Neutrophil (primary cell): ENCODE data around the gene ADAMTS13.

ENCODE experiments used
- H3K27ac ChIP-seq: fragments of 200-600 bp; sonication (generic); 2 replicates; pipeline ENCODE4 v1.5.1; 2016; ENCODE audit warnings: mild to moderate bottlenecking, moderate library complexity
- H3K27me3 ChIP-seq: fragments of 200-600 bp; sonication (generic); 2 replicates; pipeline ENCODE4 v1.6.0; 2016; ENCODE audit warnings: mild to moderate bottlenecking
- H3K36me3 ChIP-seq: fragments of 200-600 bp; sonication (generic); 2 replicates; pipeline ENCODE4 v1.5.1; 2017
- H3K4me1 ChIP-seq, 2 experiments: fragments of 200-600 bp in 1 of 2; sonication (generic) in 1 of 2; 1 replicate in 1 of 2; 2 replicates in 1 of 2; pipeline versions ENCODE4 v1.5.1 to v1.6.1; 2013 to 2016; ENCODE audit warnings: low read depth in 1 of 2, low read length in 1 of 2, mild to moderate bottlenecking in 1 of 2, moderate library complexity in 1 of 2; ENCODE audit not compliant: control insufficient read depth in 1 of 2, insufficient read depth in 1 of 2
- H3K4me3 ChIP-seq, 2 experiments: fragments of 200-600 bp in 1 of 2; sonication (generic) in 1 of 2; 1 replicate in 1 of 2; 2 replicates in 1 of 2; pipeline ENCODE4 v1.5.1; 2013 to 2016; ENCODE audit warnings: low read depth in 1 of 2, low read length in 1 of 2, mild to moderate bottlenecking in 1 of 2, moderate library complexity in 1 of 2
- H3K9me3 ChIP-seq: fragments of 200-600 bp; sonication (generic); 2 replicates; pipeline ENCODE4 v1.5.1; 2016
- CTCF ChIP-seq: fragments of 200-600 bp; sonication (generic); IDR thresholded peaks from 2 replicates; pipeline ENCODE4 v1.5.1; 2016; ENCODE audit warnings: antibody characterized with exemption

Gene ADAMTS13

GRCh38 chr9:133406480-133407307 is 15.5 kb upstream of the ADAMTS13 start:
- H3K27me3 ChIP-seq, result no peaks in the 10 kb centered on the region
- H3K4me3 ChIP-seq, result no peak overlapping the region
- no peaks in the 10 kb centered on the region for H3K9me3 ChIP-seq
- H3K4me1 ChIP-seq, result no peaks in the 10 kb centered on the region
- peak; percentile 81 for TF ChIP-seq CTCF
- H3K36me3 ChIP-seq, result peaks cover 53% of the 10 kb centered on the region
- no peak overlapping the region for H3K27ac ChIP-seq

GRCh38 chr9:133408042-133408441 is 14.1 kb upstream of the ADAMTS13 start:
- Histone ChIP-seq H3K9me3 (no peaks in the 10 kb centered on the region), H3K27me3 (no peaks in the 10 kb centered on the region), H3K4me3 (no peak overlapping the region), H3K27ac (no peak overlapping the region), H3K36me3 (peaks cover 67% of the 10 kb centered on the region), H3K4me1 (no peaks in the 10 kb centered on the region)
- TF ChIP-seq CTCF, result no peak

GRCh38 chr9:133415170-133415569 is 7.0 kb upstream of the ADAMTS13 start:
- Histone ChIP-seq H3K4me1 (peaks cover 16 to 19% of the 10 kb centered on the region in 2 experiments), H3K9me3 (no peaks in the 10 kb centered on the region), H3K36me3 (peaks cover 43% of the 10 kb centered on the region), H3K27ac (no peak overlapping the region), H3K4me3 (no peak overlapping the region), H3K27me3 (no peaks in the 10 kb centered on the region)
- no peak for TF ChIP-seq CTCF

GRCh38 chr9:133417541-133418461 is 4.4 kb upstream of the ADAMTS13 start, which contains the start of gene REXO4:
TSS of gene REXO4 (minus strand) at chr9:133418010. CDS start at chr9:133417844, 166 bp downstream.
- Histone ChIP-seq H3K4me3 (peak within 1 kb of the TSS; percentile 81 to 82), H3K27ac (peak within 1 kb of the TSS; percentile 58), H3K4me1 (peaks cover 16 to 19% of the 10 kb centered on the region in 2 experiments), H3K9me3 (no peaks in the 10 kb centered on the region), H3K36me3 (peaks cover 16% of the 10 kb centered on the region), H3K27me3 (no peaks in the 10 kb centered on the region)
- no peak for TF ChIP-seq CTCF

GRCh38 chr9:133419005-133419404 is 3.2 kb upstream of the ADAMTS13 start:
- H3K27me3 ChIP-seq, result no peaks in the 10 kb centered on the region
- no peak overlapping the region for H3K4me3 ChIP-seq
- peaks cover 6% of the 10 kb centered on the region for H3K36me3 ChIP-seq
- no peak overlapping the region for H3K27ac ChIP-seq
- no peak for TF ChIP-seq CTCF
- no peaks in the 10 kb centered on the region for H3K9me3 ChIP-seq
- peaks cover 16 to 19% of the 10 kb centered on the region in 2 experiments for H3K4me1 ChIP-seq
